Ectodermal cell (in vitro differentiated cells): ENCODE measurements around the gene IGFBP1.

ENCODE experiments used
- H3K27ac ChIP-seq: 2 replicates; pipeline ENCODE4 v1.7.0; 2013; ENCODE audit warnings: mild to moderate bottlenecking, low read depth, low read length; ENCODE audit not compliant: insufficient read depth, poor library complexity, severe bottlenecking
- H3K27me3 ChIP-seq: 2 replicates; pipeline ENCODE4 v1.7.0; 2013; ENCODE audit warnings: mild to moderate bottlenecking, low read length; ENCODE audit not compliant: insufficient read depth, control insufficient read depth, poor library complexity, severe bottlenecking
- H3K36me3 ChIP-seq: one replicate; pipeline ENCODE4 v1.7.0; 2013; ENCODE audit warnings: low read length; ENCODE audit not compliant: control insufficient read depth, insufficient read depth
- H3K4me1 ChIP-seq: one replicate; pipeline ENCODE4 v1.7.0; 2013; ENCODE audit warnings: low read length; ENCODE audit not compliant: control insufficient read depth, insufficient read depth
- H3K4me3 ChIP-seq: 2 replicates; pipeline ENCODE4 v1.7.0; 2013; ENCODE audit warnings: low read depth, low read length, control low read depth; ENCODE audit not compliant: insufficient read depth
- H3K9me3 ChIP-seq: 2 replicates; pipeline ENCODE4 v1.7.0; 2013; ENCODE audit warnings: mild to moderate bottlenecking, low read length, moderate library complexity; ENCODE audit not compliant: control insufficient read depth
- WGBS, 2 experiments: methylation state at CpG; one replicate each; pipeline ENCODE4 v1.1.7; 2013; ENCODE audit warnings: missing lambda C conversion rate in 2 of 2; 5-methylcytosine and 5-hydroxymethylcytosine counted together

The IGFBP1 gene

DNA sequence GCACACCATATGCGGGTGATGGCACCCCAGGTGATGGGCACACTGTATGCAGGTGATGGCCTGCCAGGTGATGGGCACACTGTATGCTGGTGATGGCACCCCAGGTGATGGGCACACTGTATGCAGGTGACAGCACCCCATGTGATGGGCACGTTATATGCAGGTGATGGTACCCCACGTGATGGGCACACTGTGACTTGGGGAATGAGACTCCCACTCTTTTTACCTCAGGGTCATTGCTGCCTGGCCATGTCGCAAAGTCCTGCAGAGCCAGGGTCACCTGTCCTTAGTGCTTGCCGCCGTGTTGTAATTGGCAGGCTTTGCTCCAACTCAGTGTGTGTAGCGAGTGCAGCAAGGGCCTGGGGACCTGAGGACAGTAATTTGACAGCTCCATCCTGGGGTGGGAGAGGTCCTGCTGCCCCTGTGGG is 7.8 kb upstream of the IGFBP1 start:
- Histone ChIP-seq H3K4me1 (no peaks in the 10 kb centered on the region), H3K36me3 (no peaks in the 10 kb centered on the region), H3K27ac (no peak overlapping the region)

GRCh38 chr7:45881280-45881758 is 7.0 kb upstream of the IGFBP1 start:
- Histone ChIP-seq H3K27ac (no peak overlapping the region), H3K4me1 (no peaks in the 10 kb centered on the region), H3K4me3 (no peak overlapping the region), H3K36me3 (no peaks in the 10 kb centered on the region), H3K9me3 (no peaks in the 10 kb centered on the region), H3K27me3 (no peaks in the 10 kb centered on the region)
- WGBS, 2 experiments = 93 to 96% methylated on average over 9 of the region's 9 CpGs

More for the DNA sequence above, 7.8 kb upstream of the IGFBP1 start:
- no peak overlapping the region for H3K4me3 ChIP-seq
- H3K27me3 ChIP-seq = no peaks in the 10 kb centered on the region
- WGBS, 2 experiments = 94 to 96% methylated on average over 7 of the region's 7 CpGs
- no peaks in the 10 kb centered on the region for H3K9me3 ChIP-seq

GRCh38 chr7:45881759-45882464 is 6.4 kb upstream of the IGFBP1 start:
- Histone ChIP-seq H3K9me3 (no peaks in the 10 kb centered on the region), H3K27me3 (peaks cover 5% of the 10 kb centered on the region), H3K4me3 (no peak overlapping the region), H3K36me3 (no peaks in the 10 kb centered on the region), H3K4me1 (no peaks in the 10 kb centered on the region), H3K27ac (no peak overlapping the region)
- WGBS, 2 experiments = 88 to 92% methylated on average over 12 of the region's 12 CpGs

DNA sequence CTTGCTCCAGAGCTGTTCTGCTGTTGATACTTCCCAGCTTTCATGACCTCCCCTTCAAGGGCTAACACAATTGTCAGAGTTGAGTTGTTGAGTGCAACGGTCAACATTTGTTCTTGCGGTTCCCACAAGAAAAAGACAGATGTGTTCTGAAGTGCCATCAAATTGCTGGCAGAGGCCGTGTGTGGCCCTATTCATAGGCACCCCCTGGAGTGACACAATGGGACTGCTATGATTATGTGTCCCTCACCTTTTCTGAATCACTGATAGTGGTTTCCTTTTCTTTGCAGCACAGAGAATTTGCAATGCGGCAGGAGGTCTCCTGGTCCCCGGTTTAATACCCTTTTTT is 5.8 kb upstream of the IGFBP1 start:
- no peaks in the 10 kb centered on the region for H3K9me3 ChIP-seq
- H3K27ac ChIP-seq = no peak overlapping the region
- H3K4me1 ChIP-seq = no peaks in the 10 kb centered on the region
- H3K27me3 ChIP-seq = peaks cover 10% of the 10 kb centered on the region
- WGBS, 2 experiments = 74 to 75% methylated on average over 5 of the region's 5 CpGs
- no peak overlapping the region for H3K4me3 ChIP-seq
- H3K36me3 ChIP-seq = no peaks in the 10 kb centered on the region

- Histone ChIP-seq H3K4me1 (peaks cover 6% of the 10 kb centered on the region), H3K27ac (no peak overlapping the region), H3K27me3 (peaks cover 27% of the 10 kb centered on the region), H3K4me3 (no peak overlapping the region), H3K36me3 (no peaks in the 10 kb centered on the region), H3K9me3 (no peaks in the 10 kb centered on the region)
- 93 to 96% methylated on average over 4 of the region's 4 CpGs for whole genome bisulfite sequencing, 2 experiments
These were observed 4.2 kb upstream of the IGFBP1 start for GRCh38 chr7:45884136-45884535.

GRCh38 chr7:45885264-45885882 is 2.9 kb upstream of the IGFBP1 start:
- Histone ChIP-seq H3K9me3 (no peaks in the 10 kb centered on the region), H3K27ac (no peak overlapping the region)
- WGBS, 2 experiments = 88 to 92% methylated on average over 7 of the region's 7 CpGs

GRCh38 chr7:45886931-45887667 is 1.2 kb upstream of the IGFBP1 start:
- 93 to 96% methylated on average over 5 of the region's 5 CpGs for WGBS, 2 experiments

More at GRCh38 chr7:45885264-45885882, 2.9 kb upstream of the IGFBP1 start:
- Histone ChIP-seq H3K27me3 (peaks cover 39% of the 10 kb centered on the region), H3K4me1 (peaks cover 6% of the 10 kb centered on the region), H3K36me3 (no peaks in the 10 kb centered on the region), H3K4me3 (no peak overlapping the region)

DNA sequence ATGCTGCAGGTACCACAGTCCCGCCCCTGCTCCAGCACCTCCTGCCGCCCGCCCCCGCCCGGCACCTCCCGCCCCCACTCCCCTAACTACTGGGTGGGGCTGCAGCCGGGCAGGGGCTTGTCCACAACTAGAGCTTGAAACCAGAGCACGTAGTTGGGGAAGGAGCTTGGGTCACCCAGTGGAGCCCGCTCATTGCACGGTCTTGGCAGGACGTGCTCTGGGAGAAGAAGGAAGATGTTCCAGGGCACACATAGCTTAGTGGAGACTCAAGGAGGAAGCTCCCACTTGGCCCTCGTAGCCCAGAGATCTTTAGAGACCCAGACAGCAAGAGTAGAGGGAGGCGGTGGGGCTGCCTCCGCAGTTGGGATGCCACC is 692 bp downstream of the IGFBP1 start:
- Histone ChIP-seq H3K4me1 (peaks cover 6% of the 10 kb centered on the region), H3K27me3 (peaks cover 46% of the 10 kb centered on the region), H3K27ac (no peak overlapping the region), H3K9me3 (no peaks in the 10 kb centered on the region), H3K4me3 (peak overlapping the region; percentile 27), H3K36me3 (no peaks in the 10 kb centered on the region)
- WGBS, 2 experiments = 10% methylated on average over 11 to 14 of the region's 14 CpGs

More at GRCh38 chr7:45886931-45887667, 1.2 kb upstream of the IGFBP1 start:
- Histone ChIP-seq H3K36me3 (no peaks in the 10 kb centered on the region), H3K27ac (no peak overlapping the region), H3K9me3 (no peaks in the 10 kb centered on the region), H3K4me1 (peaks cover 6% of the 10 kb centered on the region), H3K27me3 (peaks cover 46% of the 10 kb centered on the region), H3K4me3 (no peak overlapping the region)

GRCh38 chr7:45889367-45890067 is 1.2 kb downstream of the IGFBP1 start:
- H3K9me3 ChIP-seq = no peaks in the 10 kb centered on the region
- peaks cover 46% of the 10 kb centered on the region for H3K27me3 ChIP-seq
- H3K4me1 ChIP-seq = peaks cover 6% of the 10 kb centered on the region
- no peak overlapping the region for H3K4me3 ChIP-seq
- WGBS, 2 experiments = 45 to 56% methylated on average over 8 of the region's 8 CpGs
- H3K27ac ChIP-seq = no peak overlapping the region
- H3K36me3 ChIP-seq = no peaks in the 10 kb centered on the region
